ENCODE measurements around the gene ARHGEF19.

GRCh38 chr1:16213013-16213412 is 561 bp upstream of the ARHGEF19 start:
- no peak for TF ChIP-seq GATA3 (IDR thresholded peaks at IDR 0.05; ENCODE audit: low read depth, low read length)
- TF ChIP-seq GATA2 (IDR thresholded peaks at IDR 0.05; ENCODE audit: low read depth, low read length): no peak

Data from SH-SY5Y (cell line).